Fibroblast of lung (primary cell): Measurements from ENCODE around the gene CDH4.

ENCODE experiments used
- EZH2 ChIP-seq: IDR thresholded peaks from 2 replicates; pipeline ENCODE4 v1.5.1; 2012; ENCODE audit warnings: low read length, control low read depth, mild to moderate bottlenecking; ENCODE audit errors: missing control alignments
- TF ChIP-seq, protein P1 (sequence below), 2 donors: IDR thresholded peaks in 1 of 2; conservative IDR thresholded peaks in 1 of 2; 1 replicate in 1 of 2; 2 replicates in 1 of 2; pipeline ENCODE4 v1.5.1; 2011 to 2012; ENCODE audit warnings: low read length in 2 of 2, control low read depth in 1 of 2, inconsistent platforms in 1 of 2, low read depth in 1 of 2, mild to moderate bottlenecking in 1 of 2

- TF ChIP-seq, protein P1, sequence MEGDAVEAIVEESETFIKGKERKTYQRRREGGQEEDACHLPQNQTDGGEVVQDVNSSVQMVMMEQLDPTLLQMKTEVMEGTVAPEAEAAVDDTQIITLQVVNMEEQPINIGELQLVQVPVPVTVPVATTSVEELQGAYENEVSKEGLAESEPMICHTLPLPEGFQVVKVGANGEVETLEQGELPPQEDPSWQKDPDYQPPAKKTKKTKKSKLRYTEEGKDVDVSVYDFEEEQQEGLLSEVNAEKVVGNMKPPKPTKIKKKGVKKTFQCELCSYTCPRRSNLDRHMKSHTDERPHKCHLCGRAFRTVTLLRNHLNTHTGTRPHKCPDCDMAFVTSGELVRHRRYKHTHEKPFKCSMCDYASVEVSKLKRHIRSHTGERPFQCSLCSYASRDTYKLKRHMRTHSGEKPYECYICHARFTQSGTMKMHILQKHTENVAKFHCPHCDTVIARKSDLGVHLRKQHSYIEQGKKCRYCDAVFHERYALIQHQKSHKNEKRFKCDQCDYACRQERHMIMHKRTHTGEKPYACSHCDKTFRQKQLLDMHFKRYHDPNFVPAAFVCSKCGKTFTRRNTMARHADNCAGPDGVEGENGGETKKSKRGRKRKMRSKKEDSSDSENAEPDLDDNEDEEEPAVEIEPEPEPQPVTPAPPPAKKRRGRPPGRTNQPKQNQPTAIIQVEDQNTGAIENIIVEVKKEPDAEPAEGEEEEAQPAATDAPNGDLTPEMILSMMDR (conservative IDR thresholded peaks at IDR 0.05 in 1 of 2, IDR thresholded peaks at IDR 0.05 in 1 of 2; ENCODE audit: low read depth in 1 of 2, low read length in 2 of 2): no peak
- no peak for TF ChIP-seq EZH2
Measured at GRCh38 chr20:61814726-61815125, 562.7 kb downstream of the CDH4 start.
